ENCODE measurements around the gene MAP2K5. TPM values are rescaled to one million over a fixed set of nuclear protein-coding genes. Genes with fewer than 3 reads are reported as not detected.

Gene MAP2K5
- total RNA-seq, 1 donor from 2014 or later, result 2.9 TPM

DNA sequence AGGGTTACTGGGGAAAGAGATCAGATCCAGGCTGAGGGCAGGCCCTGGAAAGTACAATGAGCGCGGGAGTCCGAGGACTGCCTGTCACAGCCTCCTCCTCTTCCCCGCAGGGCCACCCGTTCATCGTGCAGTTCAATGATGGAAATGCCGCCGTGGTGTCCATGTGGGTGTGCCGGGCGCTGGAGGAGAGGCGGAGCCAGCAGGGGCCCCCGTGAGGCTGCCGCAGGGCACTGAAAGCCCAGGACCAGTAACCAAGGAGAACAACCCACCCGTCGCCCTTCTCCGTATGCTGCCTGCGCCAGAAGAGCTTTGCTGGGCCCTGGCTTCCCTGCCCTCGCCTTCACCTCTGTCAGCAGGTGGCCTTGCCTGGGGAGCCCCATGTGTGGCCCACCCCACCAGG is 264.0 kb downstream of the MAP2K5 start:
- Histone ChIP-seq H3K36me3 (ENCODE audit: control insufficient read depth, insufficient read depth, low read length) (no peaks in the 10 kb centered on the region), H3K27me3 (ENCODE audit: control insufficient read depth, insufficient read depth, low read length) (no peaks in the 10 kb centered on the region), H3K4me3 (ENCODE audit: low read depth, low read length) (no peak overlapping the region)
- FAIRE-seq, result no peak
- DNase-seq (ENCODE audit: low read depth), result no peak
- TF ChIP-seq, protein P1, sequence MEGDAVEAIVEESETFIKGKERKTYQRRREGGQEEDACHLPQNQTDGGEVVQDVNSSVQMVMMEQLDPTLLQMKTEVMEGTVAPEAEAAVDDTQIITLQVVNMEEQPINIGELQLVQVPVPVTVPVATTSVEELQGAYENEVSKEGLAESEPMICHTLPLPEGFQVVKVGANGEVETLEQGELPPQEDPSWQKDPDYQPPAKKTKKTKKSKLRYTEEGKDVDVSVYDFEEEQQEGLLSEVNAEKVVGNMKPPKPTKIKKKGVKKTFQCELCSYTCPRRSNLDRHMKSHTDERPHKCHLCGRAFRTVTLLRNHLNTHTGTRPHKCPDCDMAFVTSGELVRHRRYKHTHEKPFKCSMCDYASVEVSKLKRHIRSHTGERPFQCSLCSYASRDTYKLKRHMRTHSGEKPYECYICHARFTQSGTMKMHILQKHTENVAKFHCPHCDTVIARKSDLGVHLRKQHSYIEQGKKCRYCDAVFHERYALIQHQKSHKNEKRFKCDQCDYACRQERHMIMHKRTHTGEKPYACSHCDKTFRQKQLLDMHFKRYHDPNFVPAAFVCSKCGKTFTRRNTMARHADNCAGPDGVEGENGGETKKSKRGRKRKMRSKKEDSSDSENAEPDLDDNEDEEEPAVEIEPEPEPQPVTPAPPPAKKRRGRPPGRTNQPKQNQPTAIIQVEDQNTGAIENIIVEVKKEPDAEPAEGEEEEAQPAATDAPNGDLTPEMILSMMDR (IDR thresholded peaks at IDR 0.05; ENCODE audit: insufficient read depth, low read length, severe bottlenecking), result no peak

DNA sequence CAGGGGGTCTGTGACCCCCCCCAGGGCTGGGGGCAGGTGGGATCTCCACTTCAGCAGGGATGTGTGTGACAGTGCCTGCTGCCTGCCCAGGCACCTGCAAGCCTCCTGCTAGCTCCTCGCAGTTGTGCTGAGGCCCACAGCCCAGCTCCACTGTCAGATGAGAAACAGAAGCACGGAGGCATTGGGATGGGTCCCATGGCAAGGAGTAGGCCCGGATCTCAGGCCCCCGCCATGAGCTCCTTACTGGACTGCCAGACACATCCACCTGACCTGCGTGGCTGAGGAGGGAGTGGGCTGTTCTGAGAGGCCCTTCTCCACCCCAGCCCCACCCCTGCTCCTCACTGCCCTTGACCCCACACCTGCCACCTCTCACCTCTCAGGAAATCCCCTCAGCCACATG is 264.6 kb downstream of the MAP2K5 start:
- FAIRE-seq (no peak), DNase-seq (ENCODE audit: low read depth) (no peak)

DNA sequence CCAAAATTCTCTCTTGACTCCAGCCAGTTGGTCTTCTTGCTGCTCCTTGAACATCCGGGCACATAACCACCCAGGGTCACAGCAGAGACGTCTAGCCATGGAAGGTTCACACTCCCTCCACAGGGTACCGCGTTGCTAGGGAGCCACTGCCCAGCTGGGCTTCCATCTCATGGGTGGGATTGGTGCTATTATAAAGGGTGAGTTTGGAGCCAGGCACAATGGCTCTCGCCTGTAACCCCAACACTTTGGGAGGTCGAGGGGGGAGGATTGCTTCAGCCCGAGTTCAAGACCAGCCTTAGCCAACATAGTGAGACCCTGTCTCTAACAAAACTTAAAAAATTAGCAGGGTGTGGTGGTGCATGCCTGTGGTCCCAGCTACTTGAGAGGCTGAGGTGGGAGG is 265.3 kb downstream of the MAP2K5 start:
- H3K4me3 ChIP-seq (ENCODE audit: low read depth, low read length), result no peak overlapping the region
- no peaks in the 10 kb centered on the region for H3K36me3 ChIP-seq (ENCODE audit: control insufficient read depth, insufficient read depth, low read length)
- DNase-seq (ENCODE audit: low read depth) (no peak), FAIRE-seq (no peak)
- TF ChIP-seq, protein P1 (IDR thresholded peaks at IDR 0.05; ENCODE audit: insufficient read depth, low read length, severe bottlenecking), result no peak
- no peaks in the 10 kb centered on the region for H3K27me3 ChIP-seq (ENCODE audit: control insufficient read depth, insufficient read depth, low read length)

More for the DNA sequence above, 264.6 kb downstream of the MAP2K5 start:
- H3K36me3 ChIP-seq (ENCODE audit: control insufficient read depth, insufficient read depth, low read length), result no peaks in the 10 kb centered on the region
- TF ChIP-seq, protein P1 (IDR thresholded peaks at IDR 0.05; ENCODE audit: insufficient read depth, low read length, severe bottlenecking), result no peak
- no peak overlapping the region for H3K4me3 ChIP-seq (ENCODE audit: low read depth, low read length)
- no peaks in the 10 kb centered on the region for H3K27me3 ChIP-seq (ENCODE audit: control insufficient read depth, insufficient read depth, low read length)

DNA sequence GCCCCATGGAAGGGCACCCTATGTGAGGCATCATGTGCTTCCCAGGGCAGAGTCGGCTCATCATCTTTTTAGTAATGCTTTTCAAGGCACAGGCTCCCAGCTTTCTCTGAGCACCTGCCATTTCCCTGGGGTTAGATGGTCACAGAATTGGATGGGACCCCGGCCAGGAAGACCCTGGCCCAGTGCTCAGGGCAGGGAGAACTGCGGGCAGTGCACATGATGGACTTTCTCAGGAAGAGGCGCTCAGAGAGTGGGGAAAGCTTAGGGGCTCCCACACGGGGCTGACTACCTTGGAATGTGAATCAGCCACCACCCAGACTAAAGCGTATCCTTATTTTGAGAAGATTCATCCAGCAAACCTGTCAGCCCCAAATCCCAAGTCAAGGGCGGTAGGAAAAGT is 266.3 kb downstream of the MAP2K5 start:
- no peak overlapping the region for H3K4me3 ChIP-seq (ENCODE audit: low read depth, low read length)
- DNase-seq (ENCODE audit: low read depth) (no peak), FAIRE-seq (no peak)
- no peaks in the 10 kb centered on the region for H3K27me3 ChIP-seq (ENCODE audit: control insufficient read depth, insufficient read depth, low read length)
- no peaks in the 10 kb centered on the region for H3K36me3 ChIP-seq (ENCODE audit: control insufficient read depth, insufficient read depth, low read length)
- TF ChIP-seq, protein P1 (IDR thresholded peaks at IDR 0.05; ENCODE audit: insufficient read depth, low read length, severe bottlenecking), result no peak

DNA sequence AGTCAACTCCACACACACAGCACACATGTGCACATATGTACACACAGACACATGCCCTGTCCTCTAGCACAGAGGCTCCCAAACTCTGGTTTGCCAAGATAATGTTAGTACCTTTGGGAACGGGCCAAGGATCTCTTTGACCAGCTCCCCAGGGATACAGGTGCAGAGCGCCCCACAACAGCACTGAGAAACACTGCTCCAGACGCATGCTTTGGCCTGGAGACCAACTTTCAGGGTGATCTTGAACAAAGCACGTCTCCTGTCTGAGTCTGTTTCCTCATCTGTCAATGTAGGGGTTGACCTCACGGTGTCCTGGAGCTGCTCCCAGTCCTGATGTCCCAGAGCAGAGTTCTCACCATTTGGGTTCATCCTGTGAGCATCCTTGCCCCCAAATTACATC is 266.9 kb downstream of the MAP2K5 start:
- H3K27me3 ChIP-seq (ENCODE audit: control insufficient read depth, insufficient read depth, low read length), result no peaks in the 10 kb centered on the region
- no peaks in the 10 kb centered on the region for H3K36me3 ChIP-seq (ENCODE audit: control insufficient read depth, insufficient read depth, low read length)
- FAIRE-seq, result no peak
- DNase-seq (ENCODE audit: low read depth), result no peak
- H3K4me3 ChIP-seq (ENCODE audit: low read depth, low read length), result no peak overlapping the region
- TF ChIP-seq, protein P1 (IDR thresholded peaks at IDR 0.05; ENCODE audit: insufficient read depth, low read length, severe bottlenecking), result no peak

DNA sequence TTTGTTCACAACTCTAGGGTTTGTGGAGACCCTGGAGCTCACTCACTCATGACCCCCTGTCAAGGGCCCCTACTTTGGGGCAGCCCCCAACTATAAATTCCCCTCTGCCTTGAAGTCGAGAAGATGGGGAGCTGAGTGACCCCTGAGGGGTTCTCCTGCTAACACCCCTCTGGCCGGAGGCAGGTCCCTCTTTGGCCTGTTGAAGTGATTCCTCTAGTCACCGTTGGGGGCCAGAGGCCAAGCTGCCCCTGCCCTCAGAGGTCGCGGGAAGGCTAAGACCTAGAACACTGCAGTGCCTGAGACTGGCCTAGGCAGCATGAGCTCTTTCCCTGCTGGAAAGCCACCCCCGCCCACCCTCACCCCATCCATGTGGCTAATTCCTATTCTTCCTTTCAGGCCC is 267.4 kb downstream of the MAP2K5 start:
- no peak overlapping the region for H3K4me3 ChIP-seq (ENCODE audit: low read depth, low read length)
- DNase-seq (ENCODE audit: low read depth) (no peak), FAIRE-seq (no peak)
- H3K36me3 ChIP-seq (ENCODE audit: control insufficient read depth, insufficient read depth, low read length), result no peaks in the 10 kb centered on the region
- H3K27me3 ChIP-seq (ENCODE audit: control insufficient read depth, insufficient read depth, low read length), result no peaks in the 10 kb centered on the region
- TF ChIP-seq, protein P1 (IDR thresholded peaks at IDR 0.05; ENCODE audit: insufficient read depth, low read length, severe bottlenecking), result no peak

All from bronchial epithelial cell (primary cell).